Right kidney (tissue), 1 donor: ENCODE results near the gene HACD3.
"Not testable (repeated sequence)": the region's sequence is repeated elsewhere in the genome, so short reads cannot be mapped to it uniquely, and the experiment has no call there.

Source experiments
- DNase-seq: peaks from one replicate; pipeline ENCODE4 v3.0.0-alpha.2; 2016

HACD3 gene

DNA sequence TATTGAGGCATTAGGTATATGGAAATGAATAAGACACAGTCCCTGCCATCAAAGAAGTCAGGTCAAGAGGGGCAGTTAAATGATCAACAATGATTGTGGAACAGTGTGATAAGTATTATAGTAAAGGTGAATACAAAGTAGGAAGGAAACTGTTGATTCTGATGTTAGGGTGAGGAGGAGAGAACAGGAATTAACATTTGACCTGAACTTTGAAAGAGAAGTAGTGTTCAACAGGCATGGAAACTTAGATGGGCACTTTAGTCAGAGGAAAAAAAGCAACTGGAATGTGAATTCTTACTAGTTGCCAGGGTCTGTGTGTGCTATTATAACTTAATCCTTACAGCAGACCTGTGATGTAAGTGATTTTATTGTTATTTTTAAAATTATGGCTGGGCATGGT lies 17.6 kb downstream of the HACD3 start:
- DNase-seq: no peak

DNA sequence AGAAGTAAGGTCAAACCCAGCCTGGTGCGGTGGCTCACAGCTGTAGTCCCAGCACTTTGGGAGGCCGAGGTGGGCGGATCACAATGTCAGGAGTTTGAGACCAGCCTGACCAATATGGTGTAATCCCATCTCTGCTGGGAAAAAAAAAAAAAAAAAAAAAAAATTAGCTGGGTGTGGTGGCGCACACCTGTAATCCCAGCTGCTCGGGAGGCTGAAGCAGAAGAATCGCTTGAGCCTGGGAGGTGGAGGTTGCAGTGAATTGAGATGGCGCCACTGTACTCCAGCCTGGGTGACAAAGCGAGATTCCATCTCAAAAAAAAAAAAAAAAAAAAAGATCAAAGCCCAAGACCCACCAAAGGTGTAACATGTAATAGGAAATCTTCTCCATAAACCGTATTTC lies 19.0 kb downstream of the HACD3 start:
- DNase-seq: not testable (repeated sequence)

DNA sequence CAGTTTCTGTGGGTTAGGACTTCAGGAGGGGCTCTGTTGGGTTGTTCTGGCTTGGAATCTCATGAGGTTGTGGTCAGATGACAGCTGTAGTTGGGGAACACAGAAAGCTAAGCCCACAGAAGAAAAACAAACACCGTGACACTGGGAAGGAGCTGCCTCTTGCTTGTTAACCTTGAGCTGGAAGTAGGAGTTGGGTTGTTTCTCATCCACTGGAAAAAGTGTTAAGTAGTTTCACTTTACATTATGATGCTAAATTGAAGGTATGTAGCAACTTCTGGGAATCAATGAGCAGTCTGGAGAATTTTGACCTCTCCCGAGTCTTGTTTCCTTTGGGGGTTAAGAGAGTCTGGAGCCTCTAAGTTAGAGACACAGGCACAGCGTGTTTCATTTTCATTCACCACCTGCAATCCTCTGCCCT lies 20.4 kb downstream of the HACD3 start:
- no peak for DNase-seq

DNA sequence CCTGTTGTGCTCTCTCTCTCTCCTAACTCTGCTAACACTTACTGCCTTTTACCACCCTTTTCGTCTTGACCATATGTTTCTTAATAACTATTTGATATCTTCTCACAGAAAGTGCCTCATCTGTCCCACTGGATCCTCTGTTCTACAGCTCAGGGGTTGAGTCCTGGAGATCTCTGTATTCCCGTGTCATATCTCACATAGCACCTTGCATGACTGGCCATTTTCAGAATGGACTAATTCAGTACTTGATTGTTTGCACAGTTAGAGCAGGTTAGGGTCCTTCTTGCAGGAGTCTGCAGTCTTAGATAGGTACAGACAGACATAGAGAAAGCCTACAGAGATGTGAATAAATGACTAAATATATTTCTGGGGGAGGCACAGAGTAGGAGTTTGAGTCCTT lies 20.9 kb downstream of the HACD3 start:
- no peak for DNase-seq

DNA sequence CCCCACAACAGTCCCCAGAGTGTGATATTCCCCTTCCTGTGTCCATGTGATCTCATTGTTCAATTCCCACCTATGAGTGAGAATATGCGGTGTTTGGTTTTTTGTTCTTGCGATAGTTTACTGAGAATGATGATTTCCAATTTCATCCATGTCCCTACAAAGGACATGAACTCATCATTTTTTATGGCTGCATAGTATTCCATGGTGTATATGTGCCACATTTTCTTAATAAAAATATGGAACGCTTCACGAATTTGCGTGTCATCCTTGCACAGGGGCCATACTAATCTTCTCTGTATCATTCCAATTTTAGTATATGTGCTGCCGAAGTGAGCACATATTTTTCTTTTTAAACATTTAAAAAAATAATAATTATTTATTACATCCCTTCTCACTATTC lies 22.6 kb downstream of the HACD3 start:
- not testable (repeated sequence) for DNase-seq

DNA sequence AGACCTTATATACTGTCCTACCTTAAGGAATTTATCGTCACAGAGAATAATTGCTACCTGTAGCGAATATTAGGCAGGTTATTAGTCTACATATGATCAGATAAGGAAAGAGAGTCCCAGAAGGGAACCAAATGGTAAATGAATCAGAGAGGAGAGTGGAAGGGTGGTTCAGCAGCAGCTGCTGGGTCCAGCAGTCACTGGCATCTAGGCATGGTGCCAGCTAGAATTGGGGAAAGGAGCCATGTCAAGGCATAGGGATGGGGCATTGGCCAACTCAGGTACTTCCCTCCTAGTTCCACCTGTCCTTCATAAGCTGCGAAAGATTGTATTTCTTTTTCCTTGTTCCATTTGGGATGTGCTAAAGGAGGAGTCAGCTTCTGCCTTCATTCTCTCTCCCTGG lies 23.4 kb downstream of the HACD3 start:
- no peak for DNase-seq

DNA sequence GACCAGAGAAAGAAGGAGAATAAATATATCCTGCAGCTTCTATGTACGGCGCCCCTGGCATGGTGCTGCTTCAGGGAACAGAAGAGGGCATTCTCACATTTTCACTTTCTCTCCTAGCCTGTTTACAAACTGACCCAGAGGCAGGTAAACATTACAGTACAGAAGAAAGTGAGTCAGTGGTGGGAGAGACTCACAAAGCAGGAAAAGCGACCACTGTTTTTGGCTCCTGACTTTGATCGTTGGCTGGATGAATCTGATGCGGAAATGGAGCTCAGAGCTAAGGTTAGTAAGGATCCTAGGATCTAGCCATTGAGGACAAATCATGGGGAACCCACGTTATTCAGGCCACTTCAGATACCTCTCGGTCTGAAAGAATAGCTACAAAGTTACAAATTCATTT lies 26.4 kb downstream of the HACD3 start:
- no peak for DNase-seq

DNA sequence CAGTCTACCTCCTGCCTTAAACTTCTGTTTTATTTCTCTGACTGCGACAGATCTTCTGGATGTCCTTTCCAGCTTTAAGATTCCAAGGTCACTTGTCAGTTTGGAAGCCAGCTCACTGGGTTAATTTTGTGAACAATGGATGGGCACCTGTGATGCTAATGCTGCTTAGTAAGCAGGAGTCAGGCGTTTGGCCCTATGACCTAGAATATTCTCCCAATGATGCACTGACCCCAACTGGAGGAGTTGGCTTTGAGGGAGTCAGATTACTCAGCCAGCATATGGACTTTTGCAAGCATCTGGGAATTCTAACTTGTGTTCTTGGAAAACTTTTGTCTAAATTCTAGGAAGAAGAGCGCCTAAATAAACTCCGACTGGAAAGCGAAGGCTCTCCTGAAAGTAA lies 28.1 kb downstream of the HACD3 start:
- no peak for DNase-seq

DNA sequence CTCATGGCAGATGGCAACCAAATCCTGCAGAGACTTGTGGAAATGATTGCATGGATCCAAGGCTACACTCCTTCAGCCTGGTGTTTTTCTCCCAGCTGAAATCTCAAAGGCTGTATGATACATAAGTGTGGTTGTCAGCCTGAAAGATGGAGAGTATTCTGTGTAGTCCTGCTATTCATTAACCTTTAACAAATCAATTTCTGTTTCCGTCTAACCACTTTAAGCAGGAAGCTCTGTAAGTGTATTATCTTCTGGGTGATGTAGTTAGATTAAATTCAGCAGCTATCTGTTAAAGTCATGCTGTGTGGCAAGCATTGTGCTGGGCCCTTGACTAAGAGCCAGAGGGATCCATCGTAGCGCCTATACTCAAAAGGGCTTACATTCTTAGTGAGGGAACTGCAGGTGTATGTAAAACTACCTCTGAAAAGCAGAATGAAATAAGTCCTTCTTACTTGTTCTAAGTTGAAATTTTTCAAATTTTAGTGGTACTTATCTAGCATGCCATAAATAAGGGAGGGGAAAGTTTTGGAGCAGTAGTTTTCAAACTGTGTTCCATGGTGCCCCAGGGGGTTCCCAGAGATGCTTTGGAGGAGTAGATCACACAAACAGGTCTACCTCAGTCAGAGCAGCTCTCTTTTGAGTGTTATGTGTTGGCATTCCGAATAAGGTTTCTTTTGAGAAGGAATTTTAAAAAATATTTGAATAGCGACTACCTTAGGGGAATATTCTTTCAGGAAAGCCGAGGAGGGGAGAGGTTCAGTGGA lies 28.9 kb downstream of the HACD3 start:
- DNase-seq: no peak

DNA sequence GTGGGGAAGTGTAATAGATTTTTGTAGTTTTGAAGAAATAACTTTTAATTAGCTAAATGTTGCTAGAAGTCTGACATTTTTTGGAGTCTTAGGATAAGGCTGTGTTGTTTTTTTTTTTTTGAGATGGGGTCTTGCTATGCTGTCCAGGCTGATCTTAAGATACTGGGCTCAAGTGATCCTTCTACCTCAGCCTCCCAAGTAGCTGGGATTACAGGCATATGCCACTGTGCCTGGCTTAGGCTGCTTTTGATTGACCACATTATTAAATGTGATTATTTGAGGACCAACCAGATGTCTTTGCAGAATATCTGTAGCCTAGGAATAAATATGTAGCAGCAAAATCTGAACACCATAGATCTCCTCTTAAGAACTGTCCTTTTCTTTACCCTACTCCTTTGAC lies 29.7 kb downstream of the HACD3 start:
- no peak for DNase-seq

DNA sequence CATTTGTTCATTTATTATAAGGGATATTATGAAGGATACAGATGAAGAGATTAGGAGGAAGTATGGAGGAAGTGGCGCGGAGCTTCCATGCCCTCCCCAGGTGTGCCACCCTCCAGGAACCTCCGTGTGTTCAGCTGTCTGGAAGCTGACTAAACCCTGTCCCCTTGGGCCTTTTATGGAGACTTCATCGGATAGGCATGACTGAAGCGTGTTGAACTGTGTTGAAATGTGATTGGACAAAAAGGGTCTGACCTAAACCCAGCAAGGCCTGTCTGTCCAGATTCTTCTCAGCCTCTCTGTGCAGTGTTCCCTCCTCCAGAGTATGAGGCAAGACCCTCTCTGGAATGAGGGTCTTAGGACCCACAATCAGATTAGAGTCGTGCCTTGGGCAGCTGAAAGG lies 31.7 kb downstream of the HACD3 start:
- no peak for DNase-seq

DNA sequence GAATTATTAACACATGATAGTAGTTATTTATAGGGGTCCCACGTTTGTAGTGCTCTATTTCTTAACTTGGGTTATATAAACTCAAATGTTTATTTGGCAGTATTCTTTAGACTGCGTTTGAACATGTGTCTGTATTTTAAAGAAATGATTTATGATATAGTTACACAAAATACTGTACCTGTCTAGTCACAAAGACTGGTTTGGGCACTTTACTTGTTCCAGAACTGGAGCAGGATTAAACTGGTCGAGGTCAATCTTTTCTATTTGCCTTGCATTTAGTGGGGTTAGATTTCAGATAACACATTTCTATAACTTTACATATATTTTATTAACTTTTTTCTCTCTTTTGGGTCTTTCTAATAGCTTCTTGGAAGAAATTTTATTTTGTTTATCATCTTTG lies 39.5 kb downstream of the HACD3 start:
- DNase-seq: no peak

DNA sequence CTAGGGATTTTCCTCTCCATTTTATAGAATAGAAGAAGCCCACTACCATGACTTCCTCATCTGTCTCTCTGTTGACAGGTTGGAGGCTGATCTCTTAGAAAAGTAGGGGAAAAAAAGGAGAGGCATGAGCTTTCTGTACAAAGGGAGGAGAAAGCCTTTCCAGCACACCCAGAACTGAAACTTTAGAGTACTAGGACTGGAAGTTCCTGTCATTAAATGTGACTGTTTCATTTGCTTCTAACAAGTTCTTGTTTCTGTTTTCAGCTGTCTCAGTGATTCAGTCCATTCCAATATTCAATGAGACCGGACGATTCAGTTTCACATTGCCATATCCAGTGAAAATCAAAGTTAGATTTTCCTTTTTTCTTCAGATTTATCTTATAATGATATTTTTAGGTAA lies 41.7 kb downstream of the HACD3 start:
- no peak for DNase-seq

DNA sequence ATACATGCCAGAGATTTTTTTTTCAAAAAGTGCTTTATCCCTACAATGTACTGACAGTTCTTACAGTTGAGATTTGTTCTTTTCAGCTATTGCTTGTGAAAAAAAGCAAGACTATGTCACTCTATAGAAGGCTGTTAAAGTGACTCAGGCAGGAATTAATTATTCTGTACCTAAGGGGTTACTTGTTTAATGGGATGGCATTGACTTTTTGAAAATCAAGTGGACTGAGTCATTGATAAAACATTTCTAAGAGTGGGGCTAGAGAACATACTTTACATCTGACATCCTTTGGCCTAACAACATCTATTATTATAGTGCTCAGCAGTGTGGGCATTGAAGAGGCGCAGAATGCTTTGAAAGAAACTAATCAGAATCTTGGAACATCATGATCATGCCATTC lies 46.4 kb downstream of the HACD3 start:
- no peak for DNase-seq

DNA sequence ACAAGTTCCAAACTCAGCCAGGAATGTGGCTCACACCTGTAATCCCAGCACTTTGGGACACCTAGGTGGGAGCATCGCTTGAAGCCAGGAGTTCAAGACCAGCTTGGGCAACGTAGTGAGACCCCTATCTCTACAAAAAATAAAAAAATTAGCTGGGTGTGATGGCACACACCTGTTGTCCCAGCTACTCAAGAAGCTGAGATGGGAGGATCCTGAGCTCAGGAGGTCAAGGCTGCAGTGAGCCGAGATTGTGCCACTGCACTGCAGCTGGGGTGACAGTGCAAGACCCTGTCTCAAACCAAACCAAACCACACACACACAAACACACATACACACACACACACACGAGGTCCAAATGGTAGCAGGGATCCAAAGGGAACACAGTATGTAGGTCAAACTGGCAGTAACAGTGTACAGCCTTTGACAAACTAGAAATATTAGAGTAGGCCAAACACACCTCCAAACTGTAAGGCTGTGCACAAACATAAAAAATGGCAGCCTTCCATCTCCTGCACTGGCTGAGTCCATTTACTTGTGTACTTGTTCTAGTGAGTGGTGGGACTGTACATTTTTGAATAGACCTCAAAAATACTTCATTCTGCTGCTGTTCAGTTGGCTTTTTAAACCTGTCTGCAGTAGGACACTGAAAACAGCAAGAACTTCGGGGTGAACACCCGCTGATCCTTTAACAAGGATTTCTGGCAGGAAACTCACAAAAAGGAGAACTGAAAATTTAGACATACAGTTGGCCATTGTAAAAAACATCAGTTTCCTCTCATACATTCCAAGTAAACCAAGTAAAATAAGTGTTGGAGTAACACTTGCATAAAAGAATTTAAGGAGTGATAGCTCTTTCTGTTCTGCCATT lies 47.1 kb downstream of the HACD3 start:
- DNase-seq: no peak

DNA sequence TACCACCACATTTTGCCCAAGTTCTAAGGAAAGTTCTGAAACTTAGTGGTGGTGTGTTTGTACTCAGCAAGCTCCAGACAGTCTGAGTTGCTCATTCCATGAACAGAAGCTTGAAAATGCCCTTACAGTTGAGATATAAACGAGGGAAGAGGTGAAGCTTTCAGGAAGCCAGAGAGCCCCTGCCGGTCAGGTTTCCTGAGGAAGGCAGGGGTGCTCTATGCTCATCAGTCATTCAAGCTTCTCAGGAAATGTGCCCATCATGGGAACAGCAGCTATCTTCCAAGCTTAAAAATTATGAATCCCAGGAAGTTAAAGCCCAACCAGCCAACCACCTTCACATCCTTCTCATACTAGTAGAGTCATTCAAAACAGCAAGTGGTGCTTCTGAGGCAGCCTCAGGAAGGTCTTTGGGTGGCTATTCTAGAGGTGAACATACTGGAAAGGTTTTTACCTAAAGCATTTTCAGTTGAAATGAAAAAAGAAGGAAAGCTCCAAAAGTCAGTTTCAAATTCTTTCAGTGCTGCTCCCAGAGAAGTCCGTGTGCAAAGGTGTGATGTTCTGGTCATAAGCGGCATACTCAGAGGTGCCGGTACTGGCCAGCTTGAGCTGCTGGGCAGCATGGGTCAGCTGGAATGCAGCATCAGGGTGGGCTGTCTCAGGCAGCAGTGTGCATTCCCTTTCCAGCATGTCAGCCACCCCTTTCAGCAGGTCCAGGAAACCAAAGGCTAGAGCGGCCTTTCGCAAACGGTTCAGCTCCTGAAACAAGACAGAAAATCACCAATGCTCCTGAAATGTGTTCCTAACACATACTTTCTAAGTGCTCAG lies 48.9 kb downstream of the HACD3 start:
- no peak for DNase-seq

DNA sequence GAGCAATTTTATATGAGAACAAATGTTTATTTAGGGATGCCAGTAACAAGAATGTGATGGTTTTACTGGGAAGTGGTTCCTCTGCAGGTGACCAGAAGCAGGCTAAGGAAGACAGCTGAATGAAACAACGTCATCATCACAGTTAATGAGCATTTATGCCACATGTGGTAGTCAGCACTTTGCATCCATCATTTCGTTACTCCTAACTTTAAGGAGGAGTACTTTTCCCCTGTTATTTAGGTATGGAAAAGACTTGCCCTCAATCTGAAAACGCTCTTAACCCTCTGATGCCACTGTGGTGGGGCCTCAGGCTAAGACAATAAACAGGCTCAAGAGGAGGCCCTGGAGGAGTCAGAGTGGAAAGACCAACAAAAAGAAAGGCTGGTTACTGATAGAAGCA lies 49.5 kb downstream of the HACD3 start:
- no peak for DNase-seq

DNA sequence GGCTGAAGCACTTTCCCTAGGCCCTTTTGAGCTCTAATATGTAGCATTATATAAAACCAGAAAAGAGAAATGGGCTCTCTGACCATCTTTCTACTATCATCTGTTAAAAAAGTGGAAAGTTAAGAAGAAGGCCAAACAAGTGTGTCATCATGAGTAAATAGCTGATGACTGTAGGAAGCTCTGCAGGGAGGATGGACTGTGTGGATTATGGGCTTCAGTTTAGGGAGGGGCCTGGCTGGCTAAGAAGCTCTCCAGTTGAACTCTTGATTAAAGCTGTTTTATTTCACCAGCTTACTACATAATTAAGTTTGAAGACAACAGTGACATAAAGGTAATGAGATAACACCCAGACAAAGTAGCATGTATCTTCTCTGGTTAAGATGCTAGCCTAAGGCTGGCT lies 50.0 kb downstream of the HACD3 start:
- no peak for DNase-seq

DNA sequence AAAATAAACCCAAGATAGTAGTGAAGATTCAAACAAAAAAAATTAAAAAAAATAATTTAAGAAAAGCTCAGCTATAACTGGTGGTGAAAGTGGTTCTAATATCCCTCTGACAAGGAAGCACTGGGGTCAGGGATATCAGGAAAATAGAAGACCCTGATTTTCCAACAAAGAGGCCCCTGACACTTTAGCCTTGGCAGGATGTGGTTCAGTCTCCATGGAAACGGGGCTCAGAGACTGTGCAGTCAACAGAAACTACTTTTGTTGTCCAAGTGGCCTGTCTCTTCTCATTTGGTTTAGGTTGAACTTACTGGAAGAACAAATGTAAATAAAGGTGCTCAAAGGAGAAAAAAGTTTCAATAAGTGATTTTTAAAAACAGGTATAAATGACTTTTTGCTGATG lies 53.4 kb downstream of the HACD3 start:
- no peak for DNase-seq

DNA sequence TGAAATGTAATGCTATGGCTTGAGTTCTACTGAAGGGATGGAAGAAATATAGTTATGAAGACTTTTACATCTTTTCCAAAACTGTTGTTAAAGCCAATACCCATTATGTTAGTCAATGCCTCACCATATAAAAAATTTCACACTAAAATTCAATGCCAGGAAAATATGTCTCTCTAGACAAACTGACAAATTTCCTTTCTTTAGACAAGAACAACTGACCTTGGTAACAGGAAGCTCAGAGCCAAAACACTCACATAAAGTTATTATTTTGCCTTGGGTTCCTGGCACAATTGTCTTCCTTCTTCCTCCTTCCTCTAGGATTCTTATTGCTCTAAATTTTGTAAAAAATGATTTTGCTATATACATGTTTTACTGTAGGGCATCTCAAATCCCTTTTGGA lies 54.0 kb downstream of the HACD3 start:
- no peak for DNase-seq

DNA sequence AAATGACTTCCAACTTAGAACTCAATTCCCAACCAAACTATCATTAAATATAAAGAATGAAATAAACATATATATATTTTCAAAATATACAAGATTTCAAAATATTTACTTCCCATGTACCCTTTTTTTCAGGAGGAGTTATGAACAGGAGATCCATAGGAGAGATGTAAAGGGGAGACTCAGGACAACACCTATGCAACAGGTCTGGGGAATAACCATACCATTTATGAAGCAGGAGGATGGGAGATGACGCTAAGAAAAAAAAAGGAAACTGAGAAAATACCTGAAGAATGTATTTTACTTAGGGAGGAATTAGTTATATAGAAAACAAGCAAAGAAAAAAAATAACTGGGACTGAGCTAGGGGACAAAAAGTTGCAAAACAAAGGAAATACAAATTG lies 56.8 kb downstream of the HACD3 start:
- no peak for DNase-seq

DNA sequence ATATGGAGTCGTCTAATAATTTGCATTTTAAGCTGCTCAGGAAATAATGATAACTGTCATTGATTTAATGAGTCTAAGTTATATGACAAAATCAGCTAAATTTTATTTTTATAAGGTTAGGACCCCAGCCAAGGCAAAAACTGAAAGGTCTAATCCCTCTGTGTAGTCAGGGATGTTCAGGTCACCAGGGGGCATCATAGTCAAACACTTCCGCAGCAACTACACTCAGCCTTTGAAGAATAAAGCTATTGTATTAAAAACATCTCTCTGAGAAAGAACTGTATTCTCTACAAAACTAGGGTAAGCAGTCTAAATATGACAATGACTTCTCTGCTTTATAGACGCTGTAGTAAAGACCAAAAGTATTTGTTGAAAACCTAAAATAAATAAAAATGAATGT lies 65.7 kb downstream of the HACD3 start:
- no peak for DNase-seq

DNA sequence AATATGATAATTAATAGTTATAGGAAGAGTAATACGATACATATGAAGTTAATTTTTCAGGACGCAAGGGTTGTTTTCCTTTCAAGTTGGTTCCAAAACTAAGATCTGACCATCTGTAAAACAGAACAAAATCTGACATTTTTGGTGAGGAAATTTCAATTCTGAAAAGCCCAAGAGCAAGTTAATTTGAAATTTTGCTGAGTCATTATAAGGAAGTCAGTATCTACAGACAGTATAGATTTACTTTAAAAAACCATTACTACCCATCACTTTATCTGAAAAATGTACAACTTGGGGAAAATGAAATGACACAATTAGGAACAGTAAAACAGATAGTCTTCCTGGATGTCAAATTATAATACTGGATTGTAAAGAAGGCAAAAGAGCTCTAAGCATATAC lies 68.2 kb downstream of the HACD3 start:
- DNase-seq: no peak
